SK-N-SH (cell line): ENCODE data around the gene CRYBG3. TPM values are rescaled to one million over a fixed set of nuclear protein-coding genes. Genes with fewer than 3 reads are reported as not detected.

Experiments used
- CTCF ChIA-PET: fragments of 300-600, 350-600 bp; formaldehyde crosslinking; extraction: SDS; loops from one replicate; lab custom pipeline; 2021; lab: Yijun Ruan, JAX
- POLR2A ChIA-PET: fragments of 350-600 bp; sonication (Branson Sonifier 250); formaldehyde crosslinking; extraction: SDS; loops from one replicate; lab custom pipeline; 2020; ENCODE audit warnings: antibody characterized with exemption, inconsistent platforms; lab: Yijun Ruan, JAX
- DNase-seq: peaks from one replicate; pipeline ENCODE4 v3.0.0; 2012
- H2AFZ ChIP-seq: fragments of 200-600 bp; sonication (generic); 2 replicates; pipeline ENCODE4 v1.8.1; 2016; ENCODE audit warnings: antibody characterized with exemption, mild to moderate bottlenecking, low read depth
- H3F3A ChIP-seq: fragments of 200-600 bp; sonication (generic); replicated peaks from 2 replicates; pipeline ENCODE3; 2016; ENCODE audit warnings: antibody characterized with exemption, mild to moderate bottlenecking; ENCODE audit not compliant: insufficient read depth
- H3K27ac ChIP-seq, 2 experiments: fragments of 200-500 bp in 1 of 2; fragments of 200-600 bp in 1 of 2; sonication (Bioruptor generic) in 1 of 2; sonication (generic), shearing (Covaris generic) in 1 of 2; 2 replicates each; pipeline versions ENCODE4 v1.5.1 to v1.6.1; 2014 to 2016; ENCODE audit warnings: low read depth in 2 of 2, inconsistent platforms in 1 of 2, low read length in 1 of 2, mild to moderate bottlenecking in 1 of 2, mixed read lengths in 1 of 2
- H3K27me3 ChIP-seq: fragments of 200-600 bp; sonication (generic), shearing (Covaris generic); 2 replicates; pipeline ENCODE4 v1.6.1; 2016; ENCODE audit warnings: mixed run types; ENCODE audit not compliant: insufficient read depth
- H3K36me3 ChIP-seq, 2 experiments: fragments of 200-500 bp in 1 of 2; fragments of 200-600 bp in 1 of 2; sonication (Bioruptor generic) in 1 of 2; sonication (generic) in 1 of 2; replicated peaks in 1 of 2; 2 replicates each; pipeline versions ENCODE3 to v1.5.1; 2014 to 2016; ENCODE audit warnings: low read length in 1 of 2, mild to moderate bottlenecking in 1 of 2; ENCODE audit not compliant: insufficient read depth in 2 of 2, control insufficient read depth in 1 of 2
- H3K4me1 ChIP-seq, 2 experiments: fragments of 200-500 bp in 1 of 2; fragments of 200-600 bp in 1 of 2; sonication (Bioruptor generic) in 1 of 2; sonication (generic), shearing (Covaris generic) in 1 of 2; 2 replicates each; pipeline versions ENCODE4 v1.5.1 to v1.6.1; 2014 to 2016; ENCODE audit warnings: low read depth in 1 of 2, low read length in 1 of 2, mixed run types in 1 of 2; ENCODE audit not compliant: insufficient read depth in 2 of 2, control insufficient read depth in 1 of 2
- H3K4me2 ChIP-seq: fragments of 200-600 bp; sonication (generic), shearing (Covaris generic); 2 replicates; pipeline ENCODE4 v1.6.1; 2017; ENCODE audit warnings: mixed run types
- H3K4me3 ChIP-seq, 2 experiments: fragments of 200-500 bp in 1 of 2; fragments of 200-600 bp in 1 of 2; sonication (Bioruptor generic) in 1 of 2; sonication (generic), shearing (Covaris generic) in 1 of 2; 2 replicates each; pipeline versions ENCODE4 v1.5.1 to v1.8.1; 2014 to 2016; ENCODE audit warnings: low read depth in 2 of 2, inconsistent platforms in 1 of 2, low read length in 1 of 2, mild to moderate bottlenecking in 1 of 2, mixed read lengths in 1 of 2, moderate library complexity in 1 of 2
- H3K79me2 ChIP-seq: fragments of 200-600 bp; sonication (generic); 2 replicates; pipeline ENCODE4 v1.8.1; 2017; ENCODE audit warnings: mild to moderate bottlenecking; ENCODE audit not compliant: insufficient read depth
- H3K9ac ChIP-seq: fragments of 200-600 bp; sonication (generic); 2 replicates; pipeline ENCODE4 v1.6.1; 2017; ENCODE audit warnings: mixed run types
- H3K9me2 ChIP-seq: fragments of 200-600 bp; sonication (generic); 2 replicates; pipeline ENCODE4 v1.6.1; 2017; ENCODE audit warnings: mixed run types
- H3K9me3 ChIP-seq: fragments of 200-600 bp; sonication (generic); 2 replicates; pipeline ENCODE4 v1.6.1; 2017; ENCODE audit warnings: mixed run types, mild to moderate bottlenecking, moderate library complexity
- H4K20me1 ChIP-seq: fragments of 200-600 bp; sonication (generic); 2 replicates; pipeline ENCODE4 v1.6.1; 2017; ENCODE audit warnings: mild to moderate bottlenecking, mixed run types; ENCODE audit not compliant: insufficient read depth
- EP300 ChIP-seq, 2 experiments: IDR thresholded peaks; 2 replicates each; pipeline versions ENCODE4 v1.4.0 to v1.6.1; 2012; ENCODE audit warnings: borderline replicate concordance in 1 of 2, low read depth in 1 of 2, low read length in 1 of 2
- FOSL2 ChIP-seq: IDR thresholded peaks from 2 replicates; pipeline ENCODE4 v1.4.0; 2012; ENCODE audit warnings: low read depth, mild to moderate bottlenecking, moderate library complexity, borderline replicate concordance
- FOXJ3 ChIP-seq: sonication (generic); formaldehyde crosslinking; IDR thresholded peaks from 2 replicates; pipeline ENCODE4 v1.5.1; 2020; ENCODE audit warnings: mild to moderate bottlenecking, missing genetic modification reagents
- GABPA ChIP-seq: IDR thresholded peaks from 2 replicates; pipeline ENCODE4 v1.4.0; 2012; ENCODE audit warnings: low read depth, mild to moderate bottlenecking
- PBX3 ChIP-seq: IDR thresholded peaks from 2 replicates; pipeline ENCODE4; 2012
- POLR2AphosphoS5 ChIP-seq: IDR thresholded peaks from 2 replicates; pipeline ENCODE4 v1.6.1; 2012; ENCODE audit warnings: low read depth, low read length
- RCOR1 ChIP-seq: fragments of 150-350 bp; IDR thresholded peaks from 2 replicates; pipeline ENCODE4 v1.6.1; 2017; ENCODE audit warnings: antibody characterized with exemption, low read length
- SMC3 ChIP-seq: IDR thresholded peaks from 2 replicates; pipeline ENCODE4 v1.6.1; 2012; ENCODE audit warnings: low read depth, low read length, improper control_type of control experiment
- TCF12 ChIP-seq: IDR thresholded peaks from 2 replicates; pipeline ENCODE4 v1.4.0; 2012
- TEAD4 ChIP-seq: IDR thresholded peaks from 2 replicates; pipeline ENCODE4 v1.4.0; 2012; ENCODE audit warnings: mild to moderate bottlenecking, borderline replicate concordance; ENCODE audit not compliant: insufficient read depth
- USF1 ChIP-seq: IDR thresholded peaks from 2 replicates; pipeline ENCODE4 v1.4.0; 2012; ENCODE audit warnings: low read depth, borderline replicate concordance
- WGBS: methylation state at CpG from one replicate; pipeline ENCODE4 v1.1.6; 2017; ENCODE audit warnings: low lambda C conversion rate; 5-methylcytosine and 5-hydroxymethylcytosine counted together
- polyA plus RNA-seq, 3 experiments: library from polyadenylated mRNA; depleted of rRNA; stranded (reverse); fragments of >200 nt; gene quantifications; 2 replicates each; pipeline ENCODE4 v1.2.3, GENCODE V29; 2012

Gene CRYBG3
- polyA plus RNA-seq, 1 of the 3 experiments (the other 2 are of a cell fraction), result 2.4 TPM

- ChIA-PET POLR2A (no interaction called here), CTCF (no interaction called here)
Observed at GRCh38 chr3:97884586-97885123, 62.8 kb downstream of the CRYBG3 start.

GRCh38 chr3:97885931-97886824 lies 64.4 kb downstream of the CRYBG3 start:
- peaks cover 14 to 16% of the 10 kb centered on the region in 2 experiments for H3K36me3 ChIP-seq
- no peaks in the 10 kb centered on the region for H3K9me2 ChIP-seq
- TF ChIP-seq TEAD4, result no peak
- no peak for TF ChIP-seq POLR2AphosphoS5
- TF ChIP-seq RCOR1, result no peak
- no peak for TF ChIP-seq EP300 (IDR thresholded peaks at IDR 0.05; ENCODE audit: borderline replicate concordance in 1 of 2, low read depth in 1 of 2, low read length in 1 of 2)
- no peak for TF ChIP-seq FOXJ3
- POLR2A ChIA-PET, result no interaction called here
- no peak overlapping the region for H3K4me3 ChIP-seq
- no peaks in the 10 kb centered on the region for H3K9me3 ChIP-seq
- no peaks in the 10 kb centered on the region for H3K79me2 ChIP-seq
- H3K27ac ChIP-seq, result no peak overlapping the region
- peaks cover 3 to 8% of the 10 kb centered on the region in 2 experiments; a peak in 3 of 4 replicates for H3K4me1 ChIP-seq
- H2AFZ ChIP-seq, result no peak overlapping the region
- no peak overlapping the region for H3K9ac ChIP-seq
- peaks cover 6% of the 10 kb centered on the region for H3F3A ChIP-seq
- WGBS, result 67% methylated on average over 3 of the region's 3 CpGs
- DNase-seq, result no peak
- CTCF ChIA-PET, result interaction anchor here (0.7 kb wide), 2 partner anchors 85 to 138 kb away, joined by 3 read pairs; no protein-coding TSS in a partner anchor
- no peak overlapping the region for H3K4me2 ChIP-seq
- H4K20me1 ChIP-seq, result no peaks in the 10 kb centered on the region
- no peaks in the 10 kb centered on the region for H3K27me3 ChIP-seq

More at GRCh38 chr3:97884586-97885123, 62.8 kb downstream of the CRYBG3 start:
- H3K27ac ChIP-seq, result no peak overlapping the region
- H3K36me3 ChIP-seq, result peaks cover 9 to 16% of the 10 kb centered on the region in 2 experiments
- WGBS, result 83% methylated on average over 2 of the region's 2 CpGs
- peaks cover 6% of the 10 kb centered on the region for H3F3A ChIP-seq
- no peak overlapping the region for H2AFZ ChIP-seq
- H3K4me1 ChIP-seq, result peaks cover 3 to 8% of the 10 kb centered on the region in 2 experiments; a peak in 3 of 4 replicates
- H3K9ac ChIP-seq, result no peak overlapping the region
- H3K79me2 ChIP-seq, result no peaks in the 10 kb centered on the region
- H3K27me3 ChIP-seq, result no peaks in the 10 kb centered on the region
- DNase-seq, result no peak
- H3K4me2 ChIP-seq, result no peak overlapping the region
- no peaks in the 10 kb centered on the region for H4K20me1 ChIP-seq
- TF ChIP-seq SMC3 (no peak), TEAD4 (no peak), USF1 (no peak)
- H3K9me2 ChIP-seq, result no peaks in the 10 kb centered on the region
- no peak overlapping the region for H3K4me3 ChIP-seq
- H3K9me3 ChIP-seq, result no peaks in the 10 kb centered on the region

GRCh38 chr3:97889814-97890213 lies 68.0 kb downstream of the CRYBG3 start:
- H3K4me3 ChIP-seq, result no peak overlapping the region
- no peaks in the 10 kb centered on the region for H4K20me1 ChIP-seq
- DNase-seq, result no peak
- 92% methylated on average over 3 of the region's 3 CpGs for WGBS
- no peak overlapping the region for H3K4me2 ChIP-seq
- no peaks in the 10 kb centered on the region for H3K9me2 ChIP-seq
- H3K27me3 ChIP-seq, result no peaks in the 10 kb centered on the region
- no peak overlapping the region for H2AFZ ChIP-seq
- CTCF ChIA-PET, result interaction anchor here (0.8 kb wide), 1 partner anchor 152 kb away, joined by 3 read pairs; no protein-coding TSS in a partner anchor
- POLR2A ChIA-PET, result no interaction called here
- H3K27ac ChIP-seq, result no peak overlapping the region
- H3K4me1 ChIP-seq, result no peaks in the 10 kb centered on the region; a peak in 1 of 4 replicates
- H3K9ac ChIP-seq, result no peak overlapping the region
- no peaks in the 10 kb centered on the region for H3F3A ChIP-seq
- H3K36me3 ChIP-seq, result peaks cover 14 to 16% of the 10 kb centered on the region in 2 experiments
- TF ChIP-seq TCF12 (no peak), GABPA (no peak), PBX3 (no peak), FOSL2 (no peak)
- H3K79me2 ChIP-seq, result no peaks in the 10 kb centered on the region
- no peaks in the 10 kb centered on the region for H3K9me3 ChIP-seq
